Endothelial cell (in vitro differentiated cells): ENCODE measurements around the gene C6orf47. TPM values are rescaled to one million over a fixed set of nuclear protein-coding genes. Genes with fewer than 3 reads are reported as not detected.
A peak's percentile ranks its signal among the peaks of the same experiment; 100 is the strongest.

Experiments used
- DNase-seq: peaks from one replicate; pipeline ENCODE4 v3.0.0; 2021; ENCODE audit warnings: low spot score
- H3K27ac Mint-ChIP-seq: one replicate; pipeline ENCODE4 v1.8.0; 2021; ENCODE audit warnings: mixed read lengths, inconsistent platforms; ENCODE audit not compliant: unreplicated experiment
- H3K27me3 Mint-ChIP-seq: one replicate; pipeline ENCODE4 v1.8.0; 2021; ENCODE audit warnings: mild to moderate bottlenecking, moderate library complexity, mixed read lengths, inconsistent platforms; ENCODE audit not compliant: unreplicated experiment
- H3K36me3 Mint-ChIP-seq: one replicate; pipeline ENCODE4 v1.8.0; 2021; ENCODE audit warnings: mild to moderate bottlenecking, low read depth, mixed read lengths, inconsistent platforms; ENCODE audit not compliant: unreplicated experiment
- H3K4me1 Mint-ChIP-seq: one replicate; pipeline ENCODE4 v1.8.0; 2021; ENCODE audit warnings: mild to moderate bottlenecking, mixed read lengths, inconsistent platforms; ENCODE audit not compliant: unreplicated experiment
- H3K4me3 Mint-ChIP-seq: one replicate; pipeline ENCODE4 v1.8.0; 2021; ENCODE audit warnings: mild to moderate bottlenecking, mixed read lengths, inconsistent platforms; ENCODE audit not compliant: unreplicated experiment
- H3K9me3 Mint-ChIP-seq: one replicate; pipeline ENCODE4 v1.8.0; 2021; ENCODE audit warnings: mixed read lengths, inconsistent platforms; ENCODE audit not compliant: unreplicated experiment
- total RNA-seq: library from RNA; stranded (reverse); fragmentation: NEBNext Ultra II Directional; extraction: Animal tissue kit (Norgen Biotek cat#: 25700); gene quantifications from one replicate; pipeline ENCODE4 v1.2.1, GENCODE V29; 2021; ENCODE audit not compliant: unreplicated experiment
- TF ChIP-seq, protein P1 (sequence below): fragments of 200-600 bp; sonication (generic); IDR thresholded peaks from one replicate; pipeline ENCODE4 v1.5.0; 2021; ENCODE audit warnings: antibody characterized with exemption; ENCODE audit not compliant: unreplicated experiment

C6orf47 gene
- total RNA-seq, 1 donor from 2014 or later = 13.1 TPM

DNA sequence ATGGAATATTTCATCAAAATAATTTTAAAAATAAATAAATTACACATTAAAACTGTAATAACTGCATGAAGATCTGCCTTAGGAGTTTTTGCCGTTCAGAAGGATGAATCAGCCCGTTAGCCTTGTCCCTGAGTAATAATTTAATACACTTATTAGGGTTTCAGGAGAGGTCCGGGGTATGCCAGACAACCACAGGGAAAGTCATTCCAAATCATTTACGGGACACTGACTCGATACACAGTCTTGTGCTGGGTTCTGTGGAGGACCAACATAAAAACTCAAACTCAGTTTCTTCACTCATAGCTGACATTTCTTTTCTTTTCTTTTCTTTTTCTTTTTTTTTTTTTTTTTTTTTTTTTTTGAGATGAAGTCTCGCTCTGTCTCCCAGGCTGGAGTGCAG is 45.4 kb upstream of the C6orf47 start:
- Mint-ChIP-seq H3K4me3 (no peak overlapping the region), H3K36me3 (no peaks in the 10 kb centered on the region), H3K9me3 (no peaks in the 10 kb centered on the region), H3K27ac (no peak overlapping the region), H3K27me3 (peaks cover 6% of the 10 kb centered on the region), H3K4me1 (peaks cover 18% of the 10 kb centered on the region)
- DNase-seq = no peak
- TF ChIP-seq, protein P1, sequence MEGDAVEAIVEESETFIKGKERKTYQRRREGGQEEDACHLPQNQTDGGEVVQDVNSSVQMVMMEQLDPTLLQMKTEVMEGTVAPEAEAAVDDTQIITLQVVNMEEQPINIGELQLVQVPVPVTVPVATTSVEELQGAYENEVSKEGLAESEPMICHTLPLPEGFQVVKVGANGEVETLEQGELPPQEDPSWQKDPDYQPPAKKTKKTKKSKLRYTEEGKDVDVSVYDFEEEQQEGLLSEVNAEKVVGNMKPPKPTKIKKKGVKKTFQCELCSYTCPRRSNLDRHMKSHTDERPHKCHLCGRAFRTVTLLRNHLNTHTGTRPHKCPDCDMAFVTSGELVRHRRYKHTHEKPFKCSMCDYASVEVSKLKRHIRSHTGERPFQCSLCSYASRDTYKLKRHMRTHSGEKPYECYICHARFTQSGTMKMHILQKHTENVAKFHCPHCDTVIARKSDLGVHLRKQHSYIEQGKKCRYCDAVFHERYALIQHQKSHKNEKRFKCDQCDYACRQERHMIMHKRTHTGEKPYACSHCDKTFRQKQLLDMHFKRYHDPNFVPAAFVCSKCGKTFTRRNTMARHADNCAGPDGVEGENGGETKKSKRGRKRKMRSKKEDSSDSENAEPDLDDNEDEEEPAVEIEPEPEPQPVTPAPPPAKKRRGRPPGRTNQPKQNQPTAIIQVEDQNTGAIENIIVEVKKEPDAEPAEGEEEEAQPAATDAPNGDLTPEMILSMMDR = no peak

DNA sequence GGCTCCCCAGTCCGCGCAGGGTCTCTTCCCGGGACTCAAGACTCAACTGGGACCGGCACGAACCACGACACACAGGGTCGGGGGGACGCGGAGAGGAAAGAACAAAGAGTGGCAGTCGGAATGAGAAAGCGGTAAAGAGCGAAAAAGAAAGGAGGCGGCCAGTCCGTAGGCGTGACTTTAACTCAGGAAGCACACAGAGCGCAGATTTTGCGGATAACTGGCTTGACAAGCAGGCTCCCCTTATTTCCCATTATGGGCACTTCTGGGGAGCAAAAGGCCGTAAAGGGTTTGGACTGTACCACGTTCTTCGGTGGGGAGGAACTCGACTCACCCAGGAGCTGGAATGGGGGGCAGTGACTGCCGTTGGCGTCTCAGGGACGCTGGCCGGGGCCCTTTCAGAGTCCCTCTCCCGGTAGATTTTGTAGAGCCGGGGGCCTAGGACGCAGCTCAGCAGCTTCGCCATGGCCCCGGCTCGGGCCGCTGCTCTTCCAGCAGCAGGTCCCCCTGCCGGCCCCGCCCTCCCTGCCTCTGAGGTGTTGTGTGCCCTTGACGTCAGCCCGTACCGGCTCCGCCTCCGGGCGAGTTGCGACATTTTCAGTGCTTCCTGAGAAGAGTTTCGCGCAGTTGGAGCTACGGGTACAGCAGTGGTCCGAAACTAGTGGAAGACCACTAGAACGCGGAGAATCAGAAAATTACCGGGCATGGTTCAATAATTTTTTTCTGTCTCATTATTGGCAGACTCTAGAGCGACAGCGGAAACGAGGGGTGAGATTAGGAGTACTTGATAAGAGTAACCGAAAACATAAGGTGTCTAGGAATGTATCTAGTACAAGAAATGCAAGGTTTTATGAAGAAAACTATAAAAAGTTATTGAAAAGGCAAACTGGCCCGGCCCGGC is 42.5 kb upstream of the C6orf47 start, which contains the start of gene ABHD16A:
ABHD16A (minus strand) TSS at position 506 of the 898 bp plus-strand sequence; CDS start at position 463, 43 bp downstream.
- Mint-ChIP-seq H3K36me3 (no peaks in the 10 kb centered on the region), H3K4me1 (peaks cover 20% of the 10 kb centered on the region), H3K27me3 (peaks cover 6% of the 10 kb centered on the region), H3K9me3 (no peaks in the 10 kb centered on the region), H3K4me3 (peak within 1 kb of the TSS; percentile 99), H3K27ac (peak within 1 kb of the TSS; percentile 98)
- peak; percentile 93 for DNase-seq
- TF ChIP-seq, protein P1 = no peak

DNA sequence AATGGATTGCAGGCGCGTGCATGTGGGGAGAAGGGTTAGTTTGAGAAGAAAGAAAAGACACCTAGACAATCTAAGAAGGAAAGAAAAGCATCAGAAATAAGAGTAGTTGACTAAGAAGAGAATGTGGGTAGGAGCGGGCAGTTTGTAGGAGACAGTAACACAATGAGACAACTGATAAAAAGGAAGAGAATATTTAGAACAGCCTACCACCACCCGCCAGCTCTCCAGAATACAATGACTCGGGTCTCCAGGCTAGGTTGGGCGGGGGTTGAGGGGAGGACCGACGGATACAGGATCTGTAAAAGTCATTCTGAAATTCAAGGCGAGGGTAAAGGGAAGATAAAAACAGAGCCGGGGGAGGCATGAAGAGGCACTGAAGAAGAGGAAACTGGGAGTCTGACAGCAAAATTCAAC is 41.8 kb upstream of the C6orf47 start:
- peak overlapping the region; percentile 99 for H3K4me3 Mint-ChIP-seq
- H3K4me1 Mint-ChIP-seq = peaks cover 26% of the 10 kb centered on the region
- H3K9me3 Mint-ChIP-seq = no peaks in the 10 kb centered on the region
- peak; percentile 25 for DNase-seq
- TF ChIP-seq, protein P1 = no peak
- peaks cover 6% of the 10 kb centered on the region for H3K27me3 Mint-ChIP-seq
- H3K27ac Mint-ChIP-seq = peak overlapping the region; percentile 98
- H3K36me3 Mint-ChIP-seq = no peaks in the 10 kb centered on the region

DNA sequence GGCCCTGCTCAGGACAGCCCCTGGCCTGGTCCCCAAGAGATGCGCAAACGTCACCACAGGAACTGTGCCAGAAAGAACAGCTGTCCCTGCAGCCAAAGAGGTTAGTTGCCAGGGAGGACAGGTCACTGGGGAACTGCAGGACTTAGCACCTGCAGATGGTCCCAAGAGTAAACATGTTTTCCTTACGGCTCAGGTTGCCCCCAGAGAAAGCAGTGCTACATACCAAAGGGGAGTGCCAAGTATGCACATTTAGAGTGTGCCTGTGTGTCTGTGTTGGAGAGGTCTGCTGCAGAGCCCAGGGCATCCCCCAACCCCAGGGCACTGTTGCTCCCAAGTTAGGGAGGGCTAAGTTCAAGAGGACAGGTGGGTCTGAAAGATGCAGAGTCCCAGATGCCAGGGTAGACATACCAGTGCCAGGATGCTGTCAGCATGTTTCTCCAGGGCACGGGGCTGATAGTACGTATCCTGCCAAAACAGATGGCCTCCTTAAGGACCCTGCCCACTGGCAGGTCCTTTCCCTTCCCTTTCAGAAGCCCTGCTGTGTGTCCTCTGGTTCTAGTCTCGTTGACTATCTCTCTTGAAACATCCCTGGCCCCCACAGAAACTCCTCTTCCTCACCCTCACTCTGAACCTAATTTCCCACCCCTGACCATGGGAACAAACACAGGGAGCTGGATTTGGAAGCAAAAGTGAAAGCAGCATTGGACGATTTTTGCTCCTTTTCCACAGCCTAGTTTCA is 41.3 kb upstream of the C6orf47 start:
- H3K36me3 Mint-ChIP-seq = no peaks in the 10 kb centered on the region
- peak overlapping the region; percentile 98 for H3K27ac Mint-ChIP-seq
- H3K9me3 Mint-ChIP-seq = no peaks in the 10 kb centered on the region
- peaks cover 6% of the 10 kb centered on the region for H3K27me3 Mint-ChIP-seq
- H3K4me3 Mint-ChIP-seq = peak overlapping the region; percentile 99
- TF ChIP-seq, protein P1 = no peak
- H3K4me1 Mint-ChIP-seq = peaks cover 31% of the 10 kb centered on the region
- no peak for DNase-seq
